SK-MEL-5 (cell line): Measurements from ENCODE around the gene CYP2C18. TPM values are rescaled to one million over a fixed set of nuclear protein-coding genes. Genes with fewer than 3 reads are reported as not detected.
"Not testable (repeated sequence)": the region's sequence is repeated elsewhere in the genome, so short reads cannot be mapped to it uniquely, and the experiment has no call there.

Experiments
- DNase-seq: peaks from one replicate; pipeline ENCODE4 v3.0.0-alpha.2; 2016; ENCODE audit warnings: low read depth, low spot score
- in situ Hi-C: cut with HindIII; loops from 2 replicates; pipeline ENCODE4 v1.10.0; 2016; ENCODE audit warnings: low sequenced_read_pairs, high pct_unique_total_duplicates, low pct_unique_long_range_greater_than_20kb
- polyA plus RNA-seq, 2 experiments: library from polyadenylated mRNA; depleted of rRNA; stranded (reverse); fragments of >200 nt; gene quantifications; 2 replicates each; pipeline ENCODE4 v1.2.3, GENCODE V29; 2015
- total RNA-seq: library from RNA; depleted of rRNA; stranded (reverse); fragments of >200 nt; shearing (Covaris generic); gene quantifications from 2 replicates; pipeline ENCODE4 v1.2.3, GENCODE V29; 2014; rRNA removed

The CYP2C18 gene
- total RNA-seq: not detected in 2 replicates
- not detected in 2 replicates for polyA plus RNA-seq (2015; cell fraction: cytosol; rRNA removed)
- polyA plus RNA-seq (2015; cell fraction: nucleus; rRNA removed): not detected in 2 replicates

DNA sequence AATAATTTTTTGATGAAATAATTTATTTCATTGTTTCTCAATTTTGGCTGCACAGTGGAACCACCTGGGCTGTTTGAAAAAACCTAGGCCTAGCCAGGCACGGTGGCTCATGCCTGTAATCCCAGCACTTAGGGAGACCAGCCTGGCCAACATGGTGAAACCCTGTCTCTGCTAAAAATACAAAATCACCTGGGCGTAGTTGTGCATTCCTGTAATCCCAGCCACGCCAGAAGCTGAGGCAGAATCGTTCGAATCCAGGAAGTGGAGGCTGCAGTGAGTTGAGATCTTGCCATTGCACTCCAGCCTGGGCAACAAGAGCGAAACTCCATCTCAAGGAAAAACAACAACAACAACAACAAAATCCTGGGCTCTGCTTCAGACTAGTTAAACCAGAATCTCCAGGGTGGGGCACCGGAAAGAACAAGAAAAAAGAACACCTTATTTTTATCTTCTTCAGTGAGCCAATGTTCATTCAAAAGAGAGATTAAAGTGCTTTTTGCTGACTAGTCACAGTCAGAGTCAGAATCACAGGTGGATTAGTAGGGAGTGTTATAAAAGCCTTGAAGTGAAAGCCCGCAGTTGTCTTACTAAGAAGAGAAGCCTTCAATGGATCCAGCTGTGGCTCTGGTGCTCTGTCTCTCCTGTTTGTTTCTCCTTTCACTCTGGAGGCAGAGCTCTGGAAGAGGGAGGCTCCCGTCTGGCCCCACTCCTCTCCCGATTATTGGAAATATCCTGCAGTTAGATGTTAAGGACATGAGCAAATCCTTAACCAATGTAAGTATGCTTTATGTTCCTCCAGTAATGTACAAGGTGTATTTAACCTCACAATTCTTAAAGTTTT, at the start of gene CYP2C18:
TSS of gene CYP2C18 (plus strand) at position 516 of the 841 bp plus-strand sequence. CDS start at position 607, 91 bp downstream.
- in situ Hi-C loops: no loop called here
- no peak for DNase-seq

DNA sequence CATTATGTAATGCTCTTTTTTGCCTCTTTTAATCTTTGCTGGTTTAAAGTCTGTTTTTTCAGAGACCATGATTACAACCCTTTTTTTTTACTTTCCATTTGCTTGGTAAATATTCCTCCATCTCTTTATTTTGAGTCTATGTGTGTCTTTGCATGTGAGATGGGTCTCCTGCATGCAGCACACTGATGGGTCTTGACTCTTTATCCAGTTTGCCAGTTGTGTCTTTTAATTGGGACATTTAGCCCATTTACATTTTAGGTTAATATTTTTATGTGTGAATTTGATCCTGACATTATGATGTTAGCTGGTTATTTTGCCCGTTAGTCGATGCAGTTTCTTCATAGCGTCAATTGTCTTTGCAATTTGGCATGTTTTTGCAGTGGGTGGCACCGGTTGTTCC, 45.4 kb upstream of the CYP2C18 start:
- DNase-seq, in situ Hi-C loops: not testable (repeated sequence)

DNA sequence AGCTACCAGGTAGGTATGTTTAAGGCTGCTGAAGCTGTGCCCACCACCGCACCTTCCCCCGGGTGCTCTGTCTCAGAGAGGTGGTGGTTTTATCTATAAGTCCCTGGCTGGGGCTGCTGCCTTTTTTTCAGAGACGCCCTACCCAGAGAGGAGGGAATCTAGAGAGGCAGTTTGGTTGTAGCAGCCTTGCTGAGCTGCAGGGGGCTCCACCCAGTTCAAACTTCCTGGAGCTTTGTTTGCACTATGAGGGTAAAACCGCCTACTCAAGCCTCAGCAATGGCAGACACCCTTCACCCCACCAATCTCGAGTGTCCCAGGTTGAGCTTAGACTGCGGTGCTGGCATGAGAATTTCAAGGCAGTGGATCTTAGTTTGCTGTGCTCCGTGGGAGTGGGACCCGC, 43.6 kb upstream of the CYP2C18 start:
- no peak for DNase-seq
- in situ Hi-C loops: no loop called here

DNA sequence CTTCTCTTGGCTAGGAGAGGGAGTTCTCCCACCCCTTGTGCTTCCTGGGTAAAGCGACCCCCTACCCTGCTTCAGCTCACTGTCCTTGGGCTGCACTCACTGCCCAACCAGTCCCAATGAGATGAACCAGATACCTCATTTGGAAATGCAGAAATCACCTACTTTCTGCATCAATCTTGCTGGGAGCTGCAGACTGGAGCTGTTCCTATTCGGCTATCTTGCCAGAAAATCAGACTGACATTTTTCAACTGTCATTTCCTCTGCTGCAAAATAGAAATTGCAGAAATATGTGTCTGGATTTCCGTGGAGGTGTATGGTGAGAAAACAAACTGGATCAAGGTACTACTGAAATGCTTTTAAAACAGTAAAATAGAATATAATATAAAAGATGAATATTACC, 43.0 kb upstream of the CYP2C18 start:
- in situ Hi-C loops: no loop called here
- no peak for DNase-seq

DNA sequence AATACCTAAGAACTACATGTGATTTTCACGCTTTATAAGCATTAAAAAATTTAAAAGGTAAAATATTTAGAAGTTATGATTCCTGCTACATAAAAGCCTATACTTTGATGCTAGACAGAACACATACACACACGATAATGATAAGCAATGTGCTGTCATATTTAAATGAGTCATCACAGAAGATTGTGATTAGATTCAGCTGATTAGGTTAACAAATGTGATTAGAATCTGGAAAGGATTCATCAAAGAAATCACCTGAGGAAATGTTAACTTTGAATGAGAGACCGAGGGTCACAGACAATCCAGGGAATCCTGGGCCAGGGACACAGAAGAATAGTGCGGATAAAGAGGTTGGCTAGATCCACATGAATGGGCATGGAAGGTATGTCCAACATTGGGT, 42.0 kb upstream of the CYP2C18 start:
- in situ Hi-C loops: no loop called here
- DNase-seq: no peak

DNA sequence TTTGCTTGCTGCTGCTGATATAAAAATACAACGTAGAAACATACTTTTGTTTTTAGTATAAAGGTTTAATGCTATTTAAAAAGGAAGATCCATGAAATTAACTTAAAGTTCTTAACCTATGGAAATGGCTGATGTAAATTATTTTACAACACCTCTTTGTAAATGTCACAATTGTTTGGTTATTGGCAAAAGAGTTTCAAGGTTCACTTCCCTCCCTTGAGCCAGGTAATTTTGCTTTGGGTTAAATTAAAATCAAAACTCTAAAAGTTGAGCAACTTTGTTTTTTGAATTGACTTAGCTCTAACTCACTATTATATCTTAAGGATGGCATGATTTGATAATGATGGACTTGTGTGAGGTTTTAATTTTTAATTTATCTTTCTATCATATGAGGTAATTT, 39.2 kb upstream of the CYP2C18 start:
- DNase-seq: no peak
- in situ Hi-C loops: no loop called here

DNA sequence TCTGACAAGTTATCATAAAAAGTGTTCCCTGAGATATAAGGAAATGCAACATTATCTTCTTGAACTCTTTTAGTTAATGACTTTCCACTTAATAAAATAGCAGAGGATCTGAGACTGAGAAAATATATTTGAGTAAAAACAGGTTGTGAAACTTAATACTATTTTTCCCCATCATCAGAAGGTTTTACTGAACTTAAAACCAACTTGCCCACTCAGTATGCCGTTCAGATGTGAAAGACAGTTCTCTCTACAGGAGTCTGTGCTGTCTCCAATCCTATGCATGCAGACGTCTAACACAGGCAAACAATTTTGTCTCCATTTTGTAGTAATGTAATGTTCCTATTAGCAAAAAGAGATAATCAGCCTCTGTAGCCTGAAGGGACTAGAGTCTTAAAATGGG, 38.2 kb upstream of the CYP2C18 start:
- DNase-seq: no peak
- in situ Hi-C loops: no loop called here

DNA sequence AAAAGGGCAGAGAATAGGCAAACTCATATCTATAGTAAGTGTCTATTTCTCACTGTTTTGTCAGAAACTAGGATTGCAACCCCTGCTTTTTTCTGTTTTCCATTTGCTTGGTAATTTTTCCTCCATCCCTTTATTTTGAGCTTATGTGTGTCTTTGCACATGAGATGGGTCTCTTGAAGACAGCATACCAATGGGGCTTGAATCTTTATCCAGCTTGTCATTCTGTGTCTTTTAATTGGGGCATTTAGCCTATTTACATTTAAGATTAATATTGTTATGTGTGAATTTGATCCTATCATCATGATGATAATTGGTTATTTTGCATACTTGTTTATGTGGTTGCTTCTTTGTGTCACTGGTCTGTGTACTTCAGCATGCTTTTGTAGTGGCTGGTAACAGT, 28.3 kb upstream of the CYP2C18 start:
- in situ Hi-C loops, DNase-seq: not testable (repeated sequence)

DNA sequence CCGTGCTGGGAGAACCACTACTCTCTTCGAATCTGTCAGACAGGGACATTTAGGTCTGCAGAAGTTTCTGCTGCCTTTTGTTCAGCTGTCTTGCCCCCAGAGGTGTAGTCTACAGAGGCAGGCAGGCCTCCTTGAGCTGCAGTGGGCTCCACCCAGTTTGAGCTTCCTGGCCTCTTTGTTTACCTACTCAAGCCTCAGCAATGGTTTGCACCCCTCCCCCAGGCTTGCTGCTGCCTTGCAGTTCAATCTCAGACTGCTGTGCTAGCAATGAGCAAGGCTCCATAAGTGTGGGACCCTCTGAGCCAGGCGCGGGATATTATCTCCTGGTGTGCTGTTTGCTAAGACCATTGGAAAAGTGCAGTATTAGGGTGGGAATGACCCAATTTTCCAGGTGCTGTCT, 20.5 kb upstream of the CYP2C18 start:
- DNase-seq, in situ Hi-C loops: not testable (repeated sequence)

DNA sequence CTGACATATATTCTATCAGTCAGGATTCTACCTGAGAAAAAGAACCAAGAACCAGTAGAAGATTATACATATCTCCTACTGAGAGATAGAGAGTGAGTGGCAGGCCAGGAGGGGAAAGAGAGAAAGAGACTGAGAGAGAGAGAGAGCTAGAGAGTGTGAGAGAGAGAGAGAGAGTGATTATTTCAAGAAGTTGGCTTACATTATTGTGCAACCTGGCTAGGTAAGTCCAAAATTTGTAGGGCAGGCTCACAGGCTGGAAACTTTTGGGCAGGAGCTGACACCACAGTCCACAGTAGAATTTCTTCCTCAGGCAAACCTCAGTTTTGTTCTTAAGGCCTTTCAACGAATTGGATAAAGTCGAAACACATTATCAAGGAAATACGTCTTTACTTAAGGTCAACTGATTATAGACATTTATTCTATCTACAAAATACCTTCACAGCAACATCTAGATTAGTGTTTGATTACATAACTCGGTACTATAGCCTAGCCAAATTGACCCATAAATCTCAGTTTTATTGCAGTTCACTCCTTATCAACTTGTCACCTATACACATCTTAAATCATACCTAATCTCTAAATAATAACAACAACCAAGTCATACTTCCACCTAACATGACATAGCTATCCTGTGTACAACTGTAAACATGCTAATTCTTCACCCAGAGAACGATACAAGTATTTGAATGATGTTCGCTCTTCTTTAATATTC, 17.0 kb upstream of the CYP2C18 start:
- no peak for DNase-seq
- in situ Hi-C loops: no loop called here

DNA sequence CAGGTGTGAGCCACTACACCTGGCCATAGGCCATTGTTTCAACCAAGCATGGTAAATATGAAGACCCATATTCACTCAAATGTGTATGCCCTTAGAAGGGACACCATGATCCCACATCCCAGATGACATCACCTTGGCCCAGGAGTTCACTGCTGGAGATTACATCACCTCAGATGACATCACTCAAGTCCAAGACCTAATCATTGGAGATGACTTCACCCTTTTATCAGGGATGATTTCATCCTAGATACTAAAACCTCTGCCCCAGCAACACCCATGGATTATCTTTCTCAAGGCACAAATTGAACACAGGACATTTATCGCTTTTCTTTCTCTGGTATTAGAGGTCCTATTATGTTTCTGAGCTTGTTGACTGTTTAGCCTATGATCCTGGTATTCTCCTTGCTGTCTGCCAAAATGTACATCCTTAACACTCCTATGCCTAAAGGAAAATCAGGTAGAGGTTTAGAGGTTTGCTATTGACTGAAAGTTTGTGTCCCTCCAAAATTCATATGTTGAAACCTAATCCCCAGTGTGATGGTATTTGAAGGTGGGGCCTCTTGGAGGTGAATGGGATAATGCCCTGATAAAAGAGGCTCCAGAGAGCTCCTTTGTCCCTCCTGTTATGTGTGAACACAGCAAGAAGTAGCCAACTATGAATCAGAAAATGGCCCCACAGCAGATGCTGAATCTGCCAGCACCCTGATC, 9.8 kb upstream of the CYP2C18 start:
- in situ Hi-C loops: no loop called here
- DNase-seq: no peak

DNA sequence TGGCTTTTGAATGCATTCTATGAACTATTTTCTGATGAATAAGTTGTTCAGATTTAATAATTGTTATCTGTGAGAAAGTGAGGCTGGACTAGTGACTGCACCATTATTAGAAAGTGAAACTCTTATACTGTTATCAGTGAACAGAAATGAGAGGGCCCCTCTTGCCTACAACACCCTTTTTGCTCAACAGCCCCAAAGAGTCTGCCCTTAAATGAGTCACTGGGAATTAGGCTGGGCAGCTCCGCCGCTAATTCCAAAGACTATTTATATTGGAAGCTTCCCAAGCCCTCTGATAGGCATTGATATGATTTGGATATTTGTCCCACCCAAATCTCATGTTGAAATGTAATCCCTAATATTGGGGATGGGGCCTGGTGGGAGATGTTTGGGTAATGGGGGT, 7.0 kb upstream of the CYP2C18 start:
- DNase-seq: no peak
- in situ Hi-C loops: no loop called here

DNA sequence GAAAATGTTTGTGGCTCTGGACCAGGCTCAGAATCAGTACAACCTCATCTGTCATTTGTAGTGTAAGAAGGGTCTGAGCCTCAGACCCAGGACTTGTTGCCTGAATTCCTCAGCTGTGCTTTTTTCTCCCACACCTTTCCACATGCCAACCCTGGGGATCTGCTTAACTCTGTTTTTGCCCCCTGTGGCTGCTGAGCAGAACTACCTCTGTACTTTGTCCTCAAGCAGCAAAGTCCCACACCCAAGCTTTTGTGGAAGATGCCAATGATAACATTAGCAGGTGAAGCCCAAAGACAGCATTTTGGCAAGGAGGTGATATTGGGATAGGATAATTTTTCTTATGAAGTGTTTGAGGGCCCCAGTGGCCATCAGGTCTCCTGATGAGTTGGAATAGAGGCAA, 5.8 kb upstream of the CYP2C18 start:
- in situ Hi-C loops: no loop called here
- no peak for DNase-seq

DNA sequence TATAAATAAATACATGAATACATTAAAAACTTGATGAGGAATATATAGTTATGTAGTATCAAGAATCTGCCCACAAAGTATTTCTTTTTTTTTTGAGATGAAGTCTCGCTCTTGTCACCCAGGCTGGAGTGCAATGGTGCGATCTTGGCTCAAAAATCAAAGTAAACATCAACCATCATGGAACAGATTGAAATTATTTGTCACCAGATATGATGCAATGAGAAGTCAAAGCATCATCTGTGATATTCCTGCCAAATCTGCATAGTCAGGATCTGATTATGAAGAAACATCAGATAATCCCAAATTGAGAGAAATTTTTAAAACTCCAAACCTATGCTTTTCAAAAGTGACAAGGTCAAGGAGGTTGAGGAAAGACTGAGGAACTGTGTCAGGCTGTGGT, 5.1 kb upstream of the CYP2C18 start:
- no peak for DNase-seq
- in situ Hi-C loops: no loop called here

DNA sequence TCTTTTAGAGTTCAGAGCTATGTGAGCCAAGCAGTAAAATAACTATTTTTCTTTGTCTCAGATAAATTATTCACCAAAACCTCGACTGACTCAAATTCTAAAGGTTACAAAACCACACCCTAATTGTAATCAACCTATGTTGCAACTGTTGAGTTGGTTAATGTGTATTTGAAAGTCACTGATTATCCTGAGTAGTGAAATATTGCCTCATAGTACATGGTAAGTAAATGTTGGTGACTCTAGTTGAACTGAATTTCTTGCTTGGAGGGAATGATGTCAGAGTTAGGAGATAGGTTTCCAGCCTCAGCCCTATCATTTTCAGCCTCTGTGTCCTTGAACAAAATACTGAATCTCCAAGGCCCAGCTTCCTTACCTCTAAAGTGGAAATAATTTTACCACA, 3.0 kb upstream of the CYP2C18 start:
- DNase-seq: no peak
- in situ Hi-C loops: no loop called here

DNA sequence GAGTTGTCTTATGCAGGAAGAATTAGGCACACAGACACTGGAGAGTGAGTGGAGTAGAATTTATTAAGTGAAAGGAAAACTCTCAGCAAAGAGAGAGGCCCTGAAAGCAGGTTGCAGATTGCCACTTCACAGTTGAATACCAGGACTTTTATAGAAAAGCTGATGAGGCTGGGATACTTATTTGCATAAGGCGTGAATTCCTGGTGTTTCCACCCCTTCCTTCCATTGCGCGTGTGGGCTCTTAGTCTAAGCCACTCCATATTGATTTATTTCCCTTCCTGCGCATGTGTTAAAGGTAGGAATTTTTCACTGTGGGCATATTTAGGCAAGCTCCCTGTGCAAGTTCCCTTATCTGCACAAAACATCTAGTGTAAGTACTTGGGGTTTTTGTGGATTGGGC, 893 bp upstream of the CYP2C18 start:
- DNase-seq, in situ Hi-C loops: not testable (repeated sequence)

DNA sequence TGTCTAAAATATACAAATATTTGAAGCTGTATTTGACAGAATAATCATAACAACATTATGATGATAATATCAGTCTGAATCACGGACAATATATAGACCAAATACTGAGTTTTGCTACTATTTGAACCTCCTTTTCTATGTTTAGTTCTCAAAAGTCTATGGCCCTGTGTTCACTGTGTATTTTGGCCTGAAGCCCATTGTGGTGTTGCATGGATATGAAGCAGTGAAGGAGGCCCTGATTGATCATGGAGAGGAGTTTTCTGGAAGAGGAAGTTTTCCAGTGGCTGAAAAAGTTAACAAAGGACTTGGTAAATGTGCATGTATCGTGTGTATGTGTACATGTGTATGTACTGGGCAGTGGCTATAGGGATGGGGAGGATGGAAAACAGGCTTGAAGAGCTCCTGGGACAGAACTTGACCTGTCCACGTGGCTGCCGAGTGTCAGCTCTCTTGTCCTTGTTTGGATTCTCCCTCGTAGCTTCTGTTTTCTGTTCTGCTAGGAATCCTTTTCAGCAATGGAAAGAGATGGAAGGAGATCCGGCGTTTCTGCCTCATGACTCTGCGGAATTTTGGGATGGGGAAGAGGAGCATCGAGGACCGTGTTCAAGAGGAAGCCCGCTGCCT, 4.2 kb downstream of the CYP2C18 start:
- DNase-seq: no peak
- in situ Hi-C loops: no loop called here

DNA sequence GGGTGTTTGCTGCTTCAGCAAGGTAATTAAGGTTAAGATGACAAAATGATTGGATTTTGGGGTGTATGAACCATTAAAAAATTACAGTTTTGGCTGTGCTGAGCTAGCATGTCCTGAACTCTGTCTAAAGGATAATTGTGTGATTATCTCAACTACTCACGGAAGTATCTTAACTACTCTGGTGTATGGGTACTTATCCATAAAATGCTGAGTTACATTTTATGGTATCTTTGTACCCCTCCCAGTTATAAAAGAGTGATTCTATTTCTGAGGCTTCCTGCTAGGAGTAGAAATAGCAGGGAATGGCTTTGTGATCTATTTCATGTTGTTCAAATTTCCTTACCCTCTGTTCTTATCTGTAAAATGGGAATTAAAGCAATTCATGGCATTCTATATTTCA, 22.6 kb downstream of the CYP2C18 start:
- DNase-seq: no peak
- in situ Hi-C loops: no loop called here
